Measurements from ENCODE around the gene APOA5. TPM values are rescaled to one million over a fixed set of nuclear protein-coding genes. Genes with fewer than 3 reads are reported as not detected.

APOA5 gene
- total and polyA plus RNA-seq, 9 of the 15 experiments (the other 6 are each of a cell fraction or from before 2014, with no cell fraction given): not detected

- 89% methylated on average over 4 of the region's 4 CpGs for WGBS (ENCODE audit: insufficient coverage, low coverage, missing lambda C conversion rate)
- H4K20me1 ChIP-seq (replicated peaks; ENCODE audit: control insufficient read depth, insufficient read depth, low read length): no peaks in the 10 kb centered on the region
- no peaks in the 10 kb centered on the region for H3K9me1 ChIP-seq (ENCODE audit: control insufficient read depth, insufficient read depth, low read length)
- H3K9ac ChIP-seq (ENCODE audit: insufficient read depth in 1 of 2, low read depth in 2 of 2, low read length in 2 of 2): no peak overlapping the region
- H3K4me2 ChIP-seq (ENCODE audit: insufficient read depth, low read length): no peak overlapping the region
- no peak for ATAC-seq
- in situ Hi-C loops (cut with MboI) (no loop called here), intact Hi-C loops (cut with micrococcal nuclease) (no loop called here)
- TF ChIP-seq RB1 (IDR thresholded peaks at IDR 0.05; ENCODE audit: low read depth): no peak
- no peak for TF ChIP-seq U2AF2 (optimal IDR thresholded peaks at IDR 0.05; ENCODE audit: low read depth, low read length)
- no peak for TF ChIP-seq CREM (IDR thresholded peaks at IDR 0.05; ENCODE audit: low read depth)
- TF ChIP-seq ZNF146 (CRISPR knock-in tag; IDR thresholded peaks at IDR 0.05; ENCODE audit: unreplicated experiment): no peak
- no peak for TF ChIP-seq HSF4 (CRISPR knock-in tag; IDR thresholded peaks at IDR 0.05; ENCODE audit: borderline replicate concordance)
- no peak for TF ChIP-seq ZBTB8A (IDR thresholded peaks at IDR 0.05; ENCODE audit: partially characterized antibody)
- no peak for TF ChIP-seq NUFIP1 (IDR thresholded peaks at IDR 0.05; ENCODE audit: partially characterized antibody)
- TF ChIP-seq ZNF212 (CRISPR knock-in tag; IDR thresholded peaks at IDR 0.05): no peak
- no peak for TF ChIP-seq YBX1 (IDR thresholded peaks at IDR 0.05)
- no peak for TF ChIP-seq CREB3 (tag; conservative IDR thresholded peaks at IDR 0.05; ENCODE audit: low read depth)
- TF ChIP-seq PML (IDR thresholded peaks at IDR 0.05; ENCODE audit: low read length): no peak
- no peak for TF ChIP-seq THRB (CRISPR knock-in tag; conservative IDR thresholded peaks at IDR 0.05)
- TF ChIP-seq ZNF589 (CRISPR knock-in tag; IDR thresholded peaks at IDR 0.05; ENCODE audit: low read depth): no peak
- TF ChIP-seq FOXK1 (CRISPR knock-in tag; IDR thresholded peaks at IDR 0.05; ENCODE audit: borderline replicate concordance): no peak
- TF ChIP-seq DEAF1 (CRISPR knock-in tag; IDR thresholded peaks at IDR 0.05): no peak
- TF ChIP-seq PRMT5 (CRISPR knock-in tag; IDR thresholded peaks at IDR 0.05): no peak
- no peak for TF ChIP-seq RBM22 (IDR thresholded peaks at IDR 0.05; ENCODE audit: low read depth, low read length, poor library complexity, severe bottlenecking)
- no peak for DNase-seq (ENCODE audit: extremely low read depth in 1 of 4, low spot score in 3 of 4)
- H3K4me3 ChIP-seq: no peak overlapping the region
- H3K79me2 ChIP-seq (ENCODE audit: control insufficient read depth, insufficient read depth, low read length): peaks cover 21% of the 10 kb centered on the region
- H3K4me1 ChIP-seq (replicated peaks in 1 of 2; ENCODE audit: control insufficient read depth in 2 of 2, insufficient read depth in 2 of 2, low read length in 2 of 2): peaks cover 0 to 15% of the 10 kb centered on the region in 2 experiments; a peak in 2 of 5 replicates
- H3K36me3 ChIP-seq (ENCODE audit: control insufficient read depth, insufficient read depth, low read length): peaks cover 89% of the 10 kb centered on the region
- no peaks in the 10 kb centered on the region for H3K9me3 ChIP-seq (replicated peaks; ENCODE audit: control insufficient read depth, insufficient read depth, low read depth, low read length)
- no peak overlapping the region for H3K27ac ChIP-seq (ENCODE audit: extremely low read depth, low read depth, low read length)
- POLR2A ChIA-PET: interaction anchor here (0.5 to 1.5 kb wide), 3 partner anchors 9 to 40 kb away, joined by 3 read pairs; no protein-coding TSS in a partner anchor
- no TSS peak for BruUV-seq (replicated peaks)
- H3K27me3 ChIP-seq (ENCODE audit: control insufficient read depth in 2 of 2, insufficient read depth in 2 of 2, low read length in 2 of 2): no peaks in the 10 kb centered on the region
- no peak overlapping the region for H2AFZ ChIP-seq (ENCODE audit: low read depth, low read length)
- no peak for FAIRE-seq
- CTCF ChIA-PET (ENCODE audit: low intra/inter-chr PET ratio): no interaction called here
Observed at GRCh38 chr11:116782728-116783127, 9.0 kb downstream of the APOA5 start.

Data from K562 (cell line).